ENCODE data around the gene LUZP2. TPM values are rescaled to one million over a fixed set of nuclear protein-coding genes. Genes with fewer than 3 reads are reported as not detected.

The LUZP2 gene
- total and polyA plus RNA-seq, 2 of the 8 experiments (the other 6 are each of a cell fraction or from before 2014, with no cell fraction given): 0.79 to 1.5 TPM

DNA sequence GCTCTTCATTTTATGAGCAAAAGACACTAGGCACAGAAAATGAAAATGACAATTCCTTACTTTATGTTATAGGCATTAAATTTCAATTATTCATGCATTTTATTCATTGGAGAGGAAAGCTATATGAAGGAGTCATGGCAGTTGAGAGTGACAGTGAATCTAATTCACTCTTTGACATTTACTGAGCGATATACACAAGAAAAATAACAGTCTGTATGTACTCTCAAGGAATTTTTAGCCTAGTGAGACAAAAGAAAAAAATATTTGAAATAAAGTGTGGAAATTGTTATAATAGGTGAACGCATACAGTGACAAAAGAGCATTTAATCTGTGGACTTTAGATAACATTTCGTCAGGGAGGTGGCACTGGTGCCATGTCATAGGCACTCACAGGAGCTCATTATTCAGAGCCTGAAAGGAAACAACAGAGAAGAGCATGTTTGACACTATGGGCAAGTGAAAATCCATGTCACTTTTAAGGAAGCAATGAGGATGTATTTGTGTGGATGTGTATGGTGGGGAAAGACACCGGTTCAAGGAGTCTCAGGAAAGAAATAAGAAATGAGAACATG is 323.1 kb downstream of the LUZP2 start:
- H3K23me2 ChIP-seq (ENCODE audit: low read depth, low read length): no peaks in the 10 kb centered on the region
- no peak overlapping the region for H2BK20ac ChIP-seq (ENCODE audit: low read length)
- no peak overlapping the region for H2AK5ac ChIP-seq (ENCODE audit: low read depth, low read length)
- no peak overlapping the region for H4K91ac ChIP-seq (replicated peaks; ENCODE audit: insufficient read length, low read length)
- no peak overlapping the region for H3K4ac ChIP-seq (replicated peaks; ENCODE audit: insufficient read length, low read depth, low read length)
- H3K23ac ChIP-seq (ENCODE audit: insufficient read length): no peak overlapping the region
- no peak overlapping the region for H2BK15ac ChIP-seq (ENCODE audit: low read length)
- FAIRE-seq: no peak
- H3K4me1 ChIP-seq (replicated peaks in 1 of 4; ENCODE audit: control insufficient read depth in 3 of 4, insufficient read depth in 4 of 4, low read length in 3 of 4): no peaks in the 10 kb centered on the region
- no peak overlapping the region for H3K9ac ChIP-seq (replicated peaks in 1 of 4; ENCODE audit: extremely low read depth in 1 of 4, low read depth in 3 of 4, low read length in 3 of 4)
- H3K18ac ChIP-seq (ENCODE audit: extremely low read depth, low read length): no peak overlapping the region
- H3K27me3 ChIP-seq (replicated peaks in 1 of 4; ENCODE audit: control insufficient read depth in 3 of 4, extremely low read depth in 1 of 4, insufficient read depth in 3 of 4, low read length in 3 of 4): no peaks in the 10 kb centered on the region
- WGBS, 2 experiments (ENCODE audit: extremely low coverage in 1 of 2, insufficient coverage in 1 of 2, insufficient read length in 1 of 2, insufficient replicate concordance in 2 of 2, low coverage in 1 of 2, low lambda C conversion rate in 2 of 2, missing lambda C conversion rate in 1 of 2): 68% methylated on average over 4 of the region's 4 CpGs; no CpG with 5 or more reads in 1 of the 2 experiments
- no peak overlapping the region for H4K5ac ChIP-seq (ENCODE audit: insufficient read length, low read depth, low read length)
- no peak overlapping the region for H4K8ac ChIP-seq (ENCODE audit: extremely low read depth, insufficient read depth, low read length)
- TF ChIP-seq KDM4A (IDR thresholded peaks at IDR 0.05; ENCODE audit: low read depth, low read length, severe bottlenecking): no peak
- TF ChIP-seq RAD21 (IDR thresholded peaks at IDR 0.05 in 1 of 2, conservative IDR thresholded peaks at IDR 0.05 in 1 of 2; ENCODE audit: low read depth in 2 of 2, low read length in 2 of 2): 0 out of 4 replicates have a peak, but pooled peaks of 1 of the 2 experiments have one; percentile 7
- no peak overlapping the region for H3K27ac ChIP-seq (ENCODE audit: low read depth, low read length)
- no peak overlapping the region for H3K56ac ChIP-seq (replicated peaks; ENCODE audit: insufficient read length, low read depth, low read length)
- H2AFZ ChIP-seq (ENCODE audit: low read length): 0 out of 2 replicates have a peak overlapping the region, but pooled peaks have one; percentile 57
- H2BK12ac ChIP-seq (ENCODE audit: low read depth, low read length): no peak overlapping the region
- ChIA-PET CTCF (ENCODE audit: partially characterized antibody) (no interaction called here), POLR2A (ENCODE audit: partially characterized antibody) (no interaction called here)
- DNase-seq (ENCODE audit: low read depth in 1 of 2, low spot score in 2 of 2): no peak
- H4K20me1 ChIP-seq (replicated peaks in 1 of 2; ENCODE audit: control insufficient read depth in 1 of 2, insufficient read depth in 2 of 2, low read length in 2 of 2): no peaks in the 10 kb centered on the region
- no peaks in the 10 kb centered on the region for H3K36me3 ChIP-seq (ENCODE audit: control insufficient read depth in 2 of 4, insufficient read depth in 4 of 4, low read length in 3 of 4)
- no peak overlapping the region for H3K4me3 ChIP-seq (ENCODE audit: extremely low read depth in 1 of 4, insufficient read depth in 2 of 4, low read depth in 3 of 4, low read length in 4 of 4)
- H3K79me2 ChIP-seq (ENCODE audit: control insufficient read depth in 1 of 2, insufficient read depth in 2 of 2, low read length in 2 of 2): no peaks in the 10 kb centered on the region
- H3K14ac ChIP-seq (ENCODE audit: insufficient read length): no peak overlapping the region
- no peak overlapping the region for H2BK5ac ChIP-seq (ENCODE audit: low read depth, low read length)
- H2BK120ac ChIP-seq (replicated peaks; ENCODE audit: low read depth, low read length): no peak overlapping the region
- no peak overlapping the region for H3K4me2 ChIP-seq (ENCODE audit: insufficient read depth in 1 of 2, low read depth in 2 of 2, low read length in 2 of 2)
- H3K9me3 ChIP-seq (ENCODE audit: insufficient read depth in 2 of 2, low read depth in 1 of 2, low read length in 1 of 2): no peaks in the 10 kb centered on the region
- H3K79me1 ChIP-seq (ENCODE audit: low read depth, low read length): no peaks in the 10 kb centered on the region

All from H1 (cell line).